NCI-H1930 (cell line): ENCODE results near the gene PCDHGA1.
"Not testable (repeated sequence)": the region's sequence is repeated elsewhere in the genome, so short reads cannot be mapped to it uniquely, and the experiment has no call there.

Experiments
- DNase-seq, 2 experiments: peaks; one replicate each; lab custom pipeline; 2025; lab: John Stamatoyannopoulos, UW

The PCDHGA1 gene

GRCh38 chr5:141346017-141346416 is 15.7 kb downstream of the PCDHGA1 start:
- not testable (repeated sequence) for DNase-seq

- DNase-seq = peak; percentile 64 to 72
Observed at GRCh38 chr5:141349917-141350619, 19.8 kb downstream of the PCDHGA1 start, which contains the start of gene PCDHGB1. TSS of gene PCDHGB1 (plus strand) at chr5:141350099. CDS start at chr5:141350261, 162 bp downstream.

GRCh38 chr5:141351591-141351990 is 21.3 kb downstream of the PCDHGA1 start:
- DNase-seq = no peak

- no peak for DNase-seq
Observed at GRCh38 chr5:141354900-141355469, 24.7 kb downstream of the PCDHGA1 start, which contains the start of gene PCDHGA4. TSS of gene PCDHGA4 (plus strand) at chr5:141355021. CDS start at chr5:141355108, 87 bp downstream.

GRCh38 chr5:141355641-141356040 is 25.3 kb downstream of the PCDHGA1 start:
- no peak for DNase-seq

GRCh38 chr5:141356133-141356532 is 25.8 kb downstream of the PCDHGA1 start:
- no peak for DNase-seq

- no peak for DNase-seq
Observed at GRCh38 chr5:141356950-141357349, 26.6 kb downstream of the PCDHGA1 start.

- no peak for DNase-seq
Observed at GRCh38 chr5:141359790-141360426, 29.6 kb downstream of the PCDHGA1 start, which contains the start of gene PCDHGB2. TSS of gene PCDHGB2 (plus strand) at chr5:141359994. CDS start at chr5:141360136, 142 bp downstream.

- no peak for DNase-seq
Observed at GRCh38 chr5:141360685-141361084, 30.4 kb downstream of the PCDHGA1 start.

- DNase-seq = no peak
Observed at GRCh38 chr5:141362719-141363118, 32.4 kb downstream of the PCDHGA1 start.

GRCh38 chr5:141363952-141364660 is 33.8 kb downstream of the PCDHGA1 start, which contains the start of gene PCDHGA5:
TSS of gene PCDHGA5 (plus strand) at chr5:141364162. CDS start at chr5:141364331, 169 bp downstream.
- DNase-seq = no peak

GRCh38 chr5:141366016-141366896 is 35.9 kb downstream of the PCDHGA1 start:
- no peak for DNase-seq

- DNase-seq = no peak
Observed at GRCh38 chr5:141369994-141370848, 39.9 kb downstream of the PCDHGA1 start, which contains the start of gene PCDHGB3. TSS of gene PCDHGB3 (plus strand) at chr5:141370242. CDS start at chr5:141370395, 153 bp downstream.

- no peak for DNase-seq
Observed at GRCh38 chr5:141371572-141372475, 41.5 kb downstream of the PCDHGA1 start.

- no peak for DNase-seq
Observed at GRCh38 chr5:141373673-141374317, 43.5 kb downstream of the PCDHGA1 start, which contains the start of gene PCDHGA6. TSS of gene PCDHGA6 (plus strand) at chr5:141373891. CDS start at chr5:141374084, 193 bp downstream.

- no peak for DNase-seq
Observed at GRCh38 chr5:141374627-141375026, 44.3 kb downstream of the PCDHGA1 start.

- not testable (repeated sequence) for DNase-seq
Observed at GRCh38 chr5:141375444-141376155, 45.3 kb downstream of the PCDHGA1 start.
